Measurements from ENCODE around the gene PPFIA4.

GRCh38 chr1:203026666-203027663, 674 bp downstream of the PPFIA4 start:
- TF ChIP-seq CTCF (optimal IDR thresholded peaks at IDR 0.05 in 1 of 3, IDR thresholded peaks at IDR 0.05 in 1 of 3, conservative IDR thresholded peaks at IDR 0.05 in 1 of 3; ENCODE audit: extremely low read depth in 1 of 3, insufficient read depth in 2 of 3, low read length in 3 of 3) (no peak), EZH2 (IDR thresholded peaks at IDR 0.05; ENCODE audit: low read length) (peak; percentile 56)
